HG02981 (cell line): Measurements from ENCODE around the gene SKP1.
A peak's percentile ranks its signal among the peaks of the same experiment; 100 is the strongest.

Experiments used
- ATAC-seq: cut with Tn5 transposase; IDR thresholded peaks from one replicate; pipeline ENCODE4 v1.9.1; 2021; ENCODE audit warnings: mild to moderate bottlenecking, moderate library complexity; ENCODE audit not compliant: unreplicated experiment

Gene SKP1

GRCh38 chr5:134143944-134144941, 32.5 kb downstream of the SKP1 start:
- no peak for ATAC-seq

DNA sequence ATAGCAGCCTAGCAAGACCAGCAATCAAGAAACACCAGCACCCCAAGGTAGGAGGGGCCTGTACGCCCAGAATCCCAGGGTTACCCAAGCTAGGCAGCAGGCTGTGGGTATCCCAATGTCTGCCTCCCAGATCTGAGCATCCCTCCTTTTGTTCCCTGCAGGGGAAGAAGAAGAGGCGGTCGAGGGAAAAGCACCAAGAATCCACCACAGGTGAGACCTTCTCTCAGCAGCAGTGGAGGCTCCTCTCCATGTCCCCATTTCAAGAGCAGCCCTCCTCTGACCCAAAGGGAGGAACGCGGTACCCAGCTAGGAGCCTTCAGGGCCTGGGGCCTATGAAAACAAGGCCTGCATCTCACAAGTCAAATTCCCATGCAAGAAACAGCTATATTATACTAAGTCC, 33.3 kb downstream of the SKP1 start:
- no peak for ATAC-seq

DNA sequence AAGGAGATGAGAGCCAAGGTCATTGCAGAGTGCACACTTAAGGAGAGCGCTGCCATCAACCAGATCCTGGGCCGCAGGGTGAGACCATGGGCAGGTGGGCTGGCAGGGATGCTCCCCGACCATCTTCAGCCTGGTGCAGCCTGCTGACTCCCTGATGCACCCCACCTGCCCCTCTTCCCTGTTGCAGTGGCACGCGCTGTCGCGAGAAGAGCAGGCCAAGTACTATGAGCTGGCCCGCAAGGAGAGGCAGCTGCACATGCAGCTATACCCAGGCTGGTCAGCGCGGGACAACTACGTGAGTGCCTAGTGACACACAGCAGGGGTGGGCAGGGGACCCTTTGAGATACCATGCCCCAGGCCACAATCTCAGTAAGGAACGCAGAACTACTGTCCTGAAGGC, 33.9 kb downstream of the SKP1 start:
- ATAC-seq: no peak

- ATAC-seq: no peak
These were observed 34.7 kb downstream of the SKP1 start for GRCh38 chr5:134142052-134142451.

DNA sequence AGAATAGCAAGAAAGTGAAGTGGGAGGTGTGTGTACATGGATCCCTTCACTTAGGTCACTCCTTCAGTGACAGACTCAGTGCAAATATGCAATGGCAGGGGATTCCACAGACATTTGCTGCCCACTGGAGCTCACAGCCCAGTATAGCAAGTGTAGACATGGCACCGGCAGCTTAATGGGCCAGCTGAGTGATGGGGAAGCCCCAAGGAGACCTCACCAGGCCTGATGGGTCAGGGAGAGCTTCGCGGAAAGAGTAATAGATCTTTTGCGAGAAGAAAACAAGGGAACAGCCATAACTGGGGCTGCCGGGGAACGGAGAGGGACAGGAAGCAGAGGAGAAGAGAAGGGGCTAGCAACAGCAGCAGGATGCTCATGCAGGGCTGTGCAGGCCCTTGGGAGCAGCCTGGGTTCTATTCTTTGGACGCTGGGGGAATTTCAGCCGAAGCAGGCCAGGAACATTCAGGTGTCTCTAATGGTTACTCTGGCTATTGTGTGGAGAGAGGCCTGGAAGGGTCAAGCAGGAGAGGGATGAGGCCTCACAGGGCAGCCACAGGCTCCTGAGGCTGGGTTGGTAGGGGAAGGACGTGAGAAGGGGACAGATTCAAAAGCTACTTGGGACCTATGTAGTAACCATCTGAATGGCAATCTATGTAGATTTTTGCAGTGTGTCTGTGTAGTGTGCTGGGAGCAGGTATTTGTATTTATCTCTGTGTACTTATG, 35.3 kb downstream of the SKP1 start:
- no peak for ATAC-seq

- peak; percentile 50 for ATAC-seq
These were observed 36.1 kb downstream of the SKP1 start for GRCh38 chr5:134140530-134141201.

- ATAC-seq: no peak
These were observed 36.8 kb downstream of the SKP1 start for GRCh38 chr5:134139891-134140469.

DNA sequence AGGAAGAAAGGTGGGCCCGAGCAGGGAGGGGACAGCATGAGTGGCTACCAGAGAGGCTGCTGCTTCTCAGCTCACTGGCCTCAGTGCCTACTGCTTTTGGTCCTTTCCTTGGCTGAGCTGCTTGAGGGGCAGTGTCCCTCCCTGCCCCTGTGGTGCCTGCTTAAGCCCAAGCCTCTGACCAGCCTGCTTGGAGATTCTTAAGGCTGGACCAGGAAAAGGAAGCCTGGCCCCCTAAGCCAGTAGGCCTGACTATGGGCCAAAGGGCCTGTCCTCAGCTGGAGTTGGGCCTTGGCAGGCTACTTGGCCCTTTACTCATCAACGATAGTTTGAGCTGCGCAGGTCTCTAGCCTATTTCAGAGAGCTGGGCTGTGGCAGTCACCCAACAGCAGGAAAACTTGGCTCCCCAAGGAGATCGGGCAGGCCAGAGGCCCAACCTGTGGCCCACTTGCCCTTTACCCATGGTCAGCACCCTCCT, 37.3 kb downstream of the SKP1 start:
- no peak for ATAC-seq

- peak; percentile 69 for ATAC-seq
These were observed 38.1 kb downstream of the SKP1 start for GRCh38 chr5:134138416-134139376.

GRCh38 chr5:134136771-134137170, 40.0 kb downstream of the SKP1 start:
- no peak for ATAC-seq

- ATAC-seq: no peak
These were observed 40.5 kb downstream of the SKP1 start for GRCh38 chr5:134136221-134136631.

DNA sequence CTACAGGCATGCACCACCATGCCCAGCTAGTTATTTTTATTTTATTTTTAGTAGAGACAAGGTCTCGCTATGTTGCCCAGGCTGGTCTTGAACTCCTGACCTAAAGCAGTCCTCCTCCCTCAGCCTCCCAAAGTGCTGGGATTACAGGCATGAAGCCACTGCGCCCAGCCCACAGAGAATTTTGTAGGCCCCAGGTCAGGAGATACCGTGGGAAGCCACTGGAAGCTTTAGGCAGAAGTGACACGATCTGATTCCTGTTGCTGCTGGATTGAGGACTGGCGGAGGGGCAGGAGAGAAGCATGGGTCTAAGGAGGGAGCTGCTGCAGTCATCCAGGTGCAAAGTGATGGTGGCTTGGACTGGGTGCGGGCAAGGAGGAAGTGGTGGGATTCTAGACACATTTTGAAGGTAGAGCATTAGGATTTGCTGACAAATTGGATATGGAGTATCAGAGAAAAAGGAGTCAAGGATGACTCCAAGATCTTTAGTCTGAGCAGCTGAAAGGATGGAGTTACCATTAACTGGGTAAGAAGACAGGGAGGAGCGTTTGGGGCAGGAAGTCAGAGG, 41.6 kb downstream of the SKP1 start:
- ATAC-seq: no peak

DNA sequence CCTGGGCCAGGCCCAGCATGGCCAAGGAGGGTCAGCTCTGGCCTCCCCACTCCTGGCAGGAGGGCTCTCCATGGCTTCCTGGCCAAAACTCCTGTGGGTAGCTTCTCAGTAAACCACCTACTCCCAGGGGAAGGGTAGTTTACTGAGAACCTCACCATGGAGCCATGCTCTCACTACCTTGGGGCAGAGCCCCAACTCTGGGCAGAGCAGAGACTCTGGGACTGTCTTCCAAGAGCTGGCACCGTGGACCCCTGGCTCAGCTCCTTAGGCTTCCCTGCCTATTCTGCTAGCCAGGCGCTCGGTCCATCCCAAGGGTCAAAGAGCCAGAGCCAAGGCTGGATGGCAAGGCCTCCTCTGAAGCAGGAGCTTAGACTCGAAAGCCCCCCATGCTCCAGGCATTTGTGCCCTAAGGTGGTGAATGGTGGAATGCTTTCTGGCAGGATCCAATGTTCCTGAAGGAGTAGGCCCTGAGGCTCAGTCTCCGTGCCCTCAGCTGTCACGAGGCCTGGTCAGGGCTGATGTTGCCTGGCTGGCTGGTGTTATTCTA, 42.7 kb downstream of the SKP1 start:
- no peak for ATAC-seq

GRCh38 chr5:134133188-134133994, 43.4 kb downstream of the SKP1 start:
- ATAC-seq: no peak

GRCh38 chr5:134132372-134133187, 44.2 kb downstream of the SKP1 start:
- peak; percentile 39 for ATAC-seq

DNA sequence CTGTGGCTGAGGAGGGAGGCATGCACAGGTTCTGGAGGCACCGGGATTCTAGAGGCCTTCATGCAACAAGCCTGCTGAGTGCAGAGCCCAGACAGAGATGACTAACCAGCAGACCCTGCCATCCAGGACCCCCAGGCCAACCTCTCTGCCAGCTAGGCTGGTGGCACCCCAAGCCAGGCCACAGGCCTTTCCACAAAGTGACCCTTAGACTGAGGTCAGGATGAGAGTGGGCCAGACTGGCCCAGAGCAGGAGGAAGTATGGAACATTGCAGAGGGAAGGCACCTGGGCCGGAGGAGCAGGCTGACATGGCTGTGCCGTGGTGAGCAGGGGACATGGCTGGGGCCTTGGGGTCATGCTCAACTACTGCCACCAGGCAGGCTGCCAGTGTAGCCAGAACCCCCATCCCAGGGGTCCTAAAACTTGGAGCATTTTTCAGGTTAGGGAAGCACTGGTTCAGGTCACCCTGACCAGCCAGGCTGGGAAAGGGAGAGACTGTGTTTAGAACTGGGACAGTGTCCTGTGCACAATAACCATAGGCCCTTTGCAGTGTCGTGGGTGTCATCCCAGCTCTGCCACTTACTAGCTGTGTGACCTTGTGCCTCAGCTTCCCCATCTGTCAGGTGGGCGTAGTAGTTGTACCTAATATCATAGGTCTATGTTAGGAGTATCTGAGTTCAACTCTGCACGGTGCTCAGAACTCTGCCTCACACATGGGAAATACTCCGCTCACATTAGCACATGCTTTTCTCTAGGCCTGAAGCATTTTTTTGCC, 45.0 kb downstream of the SKP1 start:
- no peak for ATAC-seq

DNA sequence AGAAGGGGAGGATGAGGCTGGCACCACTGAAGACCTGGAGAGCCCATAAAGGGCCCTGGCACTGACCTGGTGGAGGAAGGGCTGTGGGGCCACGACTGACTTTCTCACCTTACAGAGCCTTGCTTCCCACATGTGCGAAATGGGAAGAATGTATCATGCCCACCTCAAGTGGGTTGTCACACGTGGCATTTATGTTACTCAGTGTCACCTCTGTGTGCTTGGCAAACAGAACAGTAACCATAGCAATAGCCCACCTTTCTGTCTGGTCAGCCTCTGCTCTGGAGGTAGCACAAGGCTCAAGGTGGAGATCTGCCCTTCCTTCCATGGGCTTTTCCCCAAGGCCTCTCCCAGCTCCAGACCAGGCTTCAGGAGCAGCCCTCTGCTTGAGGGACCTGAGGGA, 45.6 kb downstream of the SKP1 start:
- ATAC-seq: no peak
